DMS114 treated with DMSO at 0.1 percent for 48 hours (cell line): ENCODE results near the gene CCP110.

ENCODE experiments used
- DNase-seq: peaks from one replicate; lab custom pipeline; 2025; ENCODE audit not compliant: unreplicated experiment; lab: John Stamatoyannopoulos, UW

Gene CCP110, protein sequence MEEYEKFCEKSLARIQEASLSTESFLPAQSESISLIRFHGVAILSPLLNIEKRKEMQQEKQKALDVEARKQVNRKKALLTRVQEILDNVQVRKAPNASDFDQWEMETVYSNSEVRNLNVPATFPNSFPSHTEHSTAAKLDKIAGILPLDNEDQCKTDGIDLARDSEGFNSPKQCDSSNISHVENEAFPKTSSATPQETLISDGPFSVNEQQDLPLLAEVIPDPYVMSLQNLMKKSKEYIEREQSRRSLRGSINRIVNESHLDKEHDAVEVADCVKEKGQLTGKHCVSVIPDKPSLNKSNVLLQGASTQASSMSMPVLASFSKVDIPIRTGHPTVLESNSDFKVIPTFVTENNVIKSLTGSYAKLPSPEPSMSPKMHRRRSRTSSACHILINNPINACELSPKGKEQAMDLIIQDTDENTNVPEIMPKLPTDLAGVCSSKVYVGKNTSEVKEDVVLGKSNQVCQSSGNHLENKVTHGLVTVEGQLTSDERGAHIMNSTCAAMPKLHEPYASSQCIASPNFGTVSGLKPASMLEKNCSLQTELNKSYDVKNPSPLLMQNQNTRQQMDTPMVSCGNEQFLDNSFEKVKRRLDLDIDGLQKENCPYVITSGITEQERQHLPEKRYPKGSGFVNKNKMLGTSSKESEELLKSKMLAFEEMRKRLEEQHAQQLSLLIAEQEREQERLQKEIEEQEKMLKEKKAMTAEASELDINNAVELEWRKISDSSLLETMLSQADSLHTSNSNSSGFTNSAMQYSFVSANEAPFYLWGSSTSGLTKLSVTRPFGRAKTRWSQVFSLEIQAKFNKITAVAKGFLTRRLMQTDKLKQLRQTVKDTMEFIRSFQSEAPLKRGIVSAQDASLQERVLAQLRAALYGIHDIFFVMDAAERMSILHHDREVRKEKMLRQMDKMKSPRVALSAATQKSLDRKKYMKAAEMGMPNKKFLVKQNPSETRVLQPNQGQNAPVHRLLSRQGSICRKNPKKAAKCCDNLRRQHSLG

DNA sequence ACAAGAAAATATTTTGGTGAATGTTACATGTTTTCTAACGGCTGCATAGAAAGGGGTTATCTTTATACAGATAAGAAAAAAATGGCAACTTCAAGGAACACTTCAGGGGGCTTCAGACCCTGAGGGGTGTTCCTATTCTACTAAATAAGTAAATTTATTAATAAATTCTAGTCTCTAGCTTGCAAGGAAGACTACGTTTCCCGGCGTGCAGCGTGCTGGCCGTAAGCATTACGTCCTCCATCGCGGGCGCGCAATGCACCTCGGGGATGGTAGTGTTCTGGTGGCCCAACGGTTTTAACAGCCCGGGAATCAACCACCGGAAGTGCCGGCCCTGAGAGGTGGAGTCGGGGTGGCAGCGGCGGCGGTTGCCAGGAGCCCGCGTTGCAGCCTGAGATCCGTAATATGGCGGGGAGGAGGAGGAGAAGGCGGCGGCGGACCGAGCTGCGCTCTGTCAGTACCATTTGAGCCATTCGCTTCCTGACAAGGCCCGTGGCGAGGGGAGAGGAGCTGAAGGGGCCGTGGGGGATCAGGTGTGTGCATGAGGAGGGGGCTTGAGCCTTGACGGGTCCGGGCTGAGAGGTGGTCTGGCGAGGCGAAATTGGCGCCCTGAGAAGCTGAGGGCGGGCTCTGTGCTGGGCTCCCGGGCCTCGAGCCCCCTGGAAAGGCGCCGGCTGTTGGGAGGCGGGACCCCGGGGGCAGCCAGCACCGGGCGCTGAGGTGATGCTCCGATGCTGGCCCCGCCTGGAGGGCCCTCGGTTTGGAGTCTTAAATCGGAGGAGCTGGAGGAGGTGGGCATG is at the start of gene CCP110:
CCP110 (plus strand) TSS at position 384 of the 797 bp plus-strand sequence. CDS start 3,940 bp downstream, outside the sequence.
- peak; percentile 91 for DNase-seq

DNA sequence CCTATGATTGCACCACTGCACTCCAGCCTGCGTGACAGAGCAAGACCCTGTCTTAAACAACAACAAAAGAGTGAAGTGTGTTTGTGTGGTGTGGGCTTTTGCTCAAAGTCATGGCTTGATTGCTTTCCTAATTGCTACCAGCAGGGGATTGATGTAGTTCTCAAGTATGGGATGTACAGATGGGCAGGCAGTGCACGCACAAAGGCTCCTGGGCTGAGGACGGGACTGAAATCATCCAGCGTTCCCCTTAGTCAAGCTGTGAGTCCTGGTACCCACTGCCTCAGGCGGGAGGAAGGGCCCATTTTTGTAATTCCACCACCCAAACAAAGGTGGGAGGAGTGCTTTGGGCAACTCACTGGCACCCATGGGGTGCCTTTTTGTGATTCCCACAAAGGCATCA is 49.1 kb upstream of the CCP110 start:
- no peak for DNase-seq

DNA sequence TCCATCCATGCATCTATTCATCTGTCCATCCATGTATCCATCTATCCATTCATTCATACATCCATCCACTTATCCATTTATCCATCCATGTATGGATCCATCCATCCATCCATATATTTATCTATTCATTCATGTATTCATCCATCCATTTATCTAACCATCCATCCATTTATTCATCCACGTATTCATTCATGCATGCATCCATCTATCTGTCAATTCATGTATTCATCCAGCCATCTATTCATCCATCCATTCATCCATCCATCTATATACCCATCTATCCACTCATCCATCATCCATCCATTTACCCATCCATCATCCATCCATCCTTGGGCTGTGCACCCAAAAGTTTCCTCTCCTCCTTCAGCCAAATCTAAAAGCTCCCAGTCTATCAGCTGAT is 45.2 kb upstream of the CCP110 start:
- DNase-seq, result no peak

DNA sequence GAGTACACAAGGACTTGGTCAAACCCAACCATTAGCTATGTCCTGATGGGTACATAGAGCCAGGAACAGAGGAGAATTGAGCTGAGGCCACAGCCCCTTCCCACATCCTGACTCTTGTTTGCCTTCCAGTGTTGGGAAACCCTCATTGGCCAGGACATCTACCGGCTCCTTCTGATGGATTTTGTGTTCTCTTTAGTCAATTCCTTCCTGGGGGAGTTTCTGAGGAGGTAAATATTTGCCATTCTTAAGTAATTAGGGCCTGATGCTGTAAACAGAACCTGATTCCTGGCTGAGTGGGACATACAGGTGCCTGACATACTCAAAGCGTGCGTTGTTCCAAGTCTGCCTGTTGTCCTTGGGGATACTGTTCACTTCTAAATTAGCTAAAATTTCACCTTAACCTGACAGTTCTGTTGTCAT is 44.4 kb upstream of the CCP110 start:
- DNase-seq, result no peak

DNA sequence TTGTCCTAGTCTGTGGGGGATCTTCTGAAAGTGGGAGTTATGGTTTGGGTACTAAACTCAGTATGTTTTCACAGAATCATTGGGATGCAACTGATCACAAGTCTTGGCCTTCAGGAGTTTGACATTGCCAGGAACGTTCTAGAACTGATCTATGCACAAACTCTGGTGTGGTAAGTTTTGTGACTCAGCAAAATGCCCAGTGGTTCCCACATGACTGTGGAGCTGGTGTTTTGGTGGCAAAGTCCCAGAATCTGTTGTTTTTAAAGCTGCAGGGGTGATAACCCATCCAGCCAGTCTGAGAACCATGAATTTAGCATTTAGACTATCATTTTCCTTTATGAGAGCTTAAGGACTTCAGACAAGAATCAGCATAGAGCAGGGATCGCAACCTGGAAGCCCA is 42.4 kb upstream of the CCP110 start:
- DNase-seq, result no peak

DNA sequence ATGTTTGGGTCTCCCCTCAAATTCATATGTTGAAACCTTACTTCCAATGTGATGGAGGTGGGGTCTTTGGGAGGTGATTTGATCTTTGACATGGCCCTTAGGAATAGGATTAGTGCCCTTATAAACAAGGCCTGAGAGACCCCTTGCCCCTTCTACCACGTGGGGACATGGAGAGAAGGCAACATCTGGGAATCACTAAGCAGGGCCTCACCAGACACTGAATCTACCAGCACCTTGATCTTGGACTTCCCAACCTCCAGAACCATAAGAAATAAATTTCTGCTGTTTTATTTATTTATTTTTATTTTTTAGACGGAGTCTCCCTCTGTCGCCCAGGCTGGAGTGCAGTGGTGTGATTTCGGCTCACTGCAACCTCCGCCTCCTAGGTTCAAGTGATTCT is 42.0 kb upstream of the CCP110 start:
- DNase-seq, result no peak

DNA sequence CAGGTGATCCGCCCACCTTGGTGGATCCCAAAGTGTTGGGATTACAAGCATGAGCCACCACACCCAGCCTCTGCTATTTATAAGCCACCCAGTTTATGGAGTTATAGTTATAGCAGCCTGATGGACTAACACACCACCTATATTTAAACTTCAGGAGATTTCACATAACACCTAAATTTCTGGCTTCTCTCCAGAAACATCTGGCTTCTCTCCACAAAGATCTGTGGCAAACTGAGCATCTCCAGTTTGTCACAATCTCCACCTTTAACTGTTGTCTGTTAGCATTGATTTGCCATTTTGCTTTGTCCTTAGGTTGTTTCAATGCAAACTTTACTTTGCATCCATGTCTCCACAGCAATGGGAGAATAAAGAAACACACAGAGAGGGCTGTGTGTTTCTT is 41.5 kb upstream of the CCP110 start:
- no peak for DNase-seq

DNA sequence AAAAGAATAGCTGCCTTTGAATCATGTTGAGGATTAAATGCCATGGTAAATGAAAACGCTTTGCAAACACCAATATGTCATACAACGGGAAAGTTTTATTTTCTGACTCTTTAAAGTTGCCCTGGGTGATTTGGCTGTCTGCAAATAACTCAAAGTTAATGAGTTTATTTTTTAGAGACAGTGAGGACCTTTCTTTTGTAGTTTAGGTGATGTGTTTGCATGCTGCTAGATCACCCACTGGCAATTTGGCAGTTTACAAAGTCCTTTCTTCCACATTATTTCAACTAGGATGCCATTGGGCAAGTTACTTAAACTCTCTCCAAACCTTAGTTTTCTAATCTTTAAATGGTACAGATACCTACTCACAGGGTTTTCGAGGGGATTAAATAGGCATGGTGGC is 39.6 kb upstream of the CCP110 start:
- DNase-seq, result no peak

DNA sequence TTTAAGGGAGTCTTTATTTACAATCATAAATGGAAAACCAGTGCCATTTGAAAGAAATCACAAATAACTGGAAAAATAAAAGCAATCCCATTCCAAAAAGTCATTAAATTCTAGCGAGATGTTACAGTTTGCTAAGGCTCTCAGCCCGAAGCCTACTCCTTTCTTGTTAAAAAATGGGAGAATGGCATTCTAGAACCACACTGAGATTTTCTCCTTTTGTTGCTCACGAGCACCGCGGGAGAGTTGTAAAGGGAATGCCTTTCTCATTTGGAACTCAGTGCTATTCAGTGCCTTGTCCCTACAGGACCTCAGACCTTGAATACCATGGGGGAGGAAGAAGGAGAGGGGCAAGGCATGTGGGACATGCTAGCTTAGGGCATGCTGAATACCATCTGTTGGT is 38.1 kb upstream of the CCP110 start:
- no peak for DNase-seq

DNA sequence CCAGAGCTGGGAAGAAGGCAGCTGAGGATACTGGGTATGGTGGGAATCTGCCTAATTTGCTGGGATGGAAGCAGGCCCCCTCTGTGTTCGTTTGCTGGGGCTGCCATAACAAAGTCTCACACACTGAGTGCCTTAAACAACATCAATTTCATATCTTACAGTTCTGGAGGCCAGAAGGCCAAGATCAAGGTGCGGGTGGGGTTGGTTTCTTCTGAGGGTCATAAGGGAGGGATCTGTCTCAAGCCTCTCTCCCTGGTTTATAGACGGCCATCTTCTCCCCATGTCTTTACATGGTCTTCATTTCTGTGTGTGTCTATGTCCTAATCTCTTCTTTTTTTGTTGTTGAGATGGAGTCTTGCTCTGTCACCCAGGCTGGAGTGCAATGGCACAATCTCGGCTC is 37.7 kb upstream of the CCP110 start:
- DNase-seq, result no peak

DNA sequence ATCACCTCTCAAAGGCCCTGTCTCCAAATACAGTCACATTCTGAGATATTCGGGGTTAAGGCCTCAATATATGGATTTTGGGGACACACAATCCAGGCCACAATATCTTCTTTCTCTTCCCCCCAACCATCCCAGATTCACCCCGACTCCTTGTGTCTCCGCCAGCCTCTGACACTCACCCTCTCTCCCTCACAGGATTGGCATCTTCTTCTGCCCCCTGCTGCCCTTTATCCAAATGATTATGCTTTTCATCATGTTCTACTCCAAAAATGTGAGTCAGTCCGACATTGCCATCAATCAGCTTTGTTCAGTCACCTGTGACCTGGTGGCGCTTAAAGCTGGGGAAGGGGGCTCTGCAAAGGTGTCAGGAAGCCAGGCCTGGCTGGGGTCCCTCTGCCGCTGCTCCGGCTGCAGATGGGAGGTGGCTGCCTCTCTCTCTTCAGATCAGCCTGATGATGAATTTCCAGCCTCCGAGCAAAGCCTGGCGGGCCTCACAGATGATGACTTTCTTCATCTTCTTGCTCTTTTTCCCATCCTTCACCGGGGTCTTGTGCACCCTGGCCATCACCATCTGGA is 36.9 kb upstream of the CCP110 start:
- DNase-seq, result no peak

DNA sequence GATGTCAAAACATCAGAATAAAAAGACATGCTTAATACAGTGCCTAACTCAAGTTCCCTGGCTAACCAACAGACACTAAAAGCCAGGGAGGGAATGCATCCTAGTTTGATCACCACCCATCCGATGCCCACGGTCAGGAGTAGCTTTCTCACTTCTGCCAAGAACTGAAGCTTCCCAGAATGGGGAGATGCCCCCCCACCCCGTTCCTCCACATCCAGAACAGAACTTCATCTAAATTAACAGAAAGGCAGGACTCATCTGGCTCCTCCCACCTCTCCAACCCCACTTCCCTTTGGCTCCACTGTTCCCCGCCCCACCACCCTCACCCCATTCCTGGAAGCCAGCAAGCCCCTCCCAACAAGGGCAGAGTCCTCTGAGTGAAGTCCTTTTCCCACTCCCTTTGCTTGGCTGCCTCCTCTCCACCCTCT is 35.5 kb upstream of the CCP110 start:
- no peak for DNase-seq

DNA sequence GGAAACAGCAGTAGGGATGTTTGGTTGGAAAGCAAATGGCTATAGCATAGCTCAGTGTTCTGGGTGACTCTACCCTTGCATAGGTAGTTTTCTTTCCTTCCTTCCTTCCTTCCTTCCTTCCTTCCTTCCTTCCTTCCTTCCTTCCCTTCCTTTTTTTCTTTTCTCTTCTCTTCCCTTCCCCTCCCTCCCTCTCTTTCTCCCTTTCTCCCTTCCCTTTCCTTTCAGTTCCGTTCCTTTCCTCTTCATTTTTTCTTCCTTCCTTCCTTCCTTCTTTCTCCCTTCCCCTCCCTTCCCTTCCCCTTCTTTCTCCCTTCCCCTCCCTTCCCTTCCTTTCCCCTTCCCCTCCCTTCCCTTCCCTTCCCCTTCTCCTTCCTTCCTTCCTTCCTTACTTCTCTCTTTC is 33.1 kb upstream of the CCP110 start:
- DNase-seq, result no peak

DNA sequence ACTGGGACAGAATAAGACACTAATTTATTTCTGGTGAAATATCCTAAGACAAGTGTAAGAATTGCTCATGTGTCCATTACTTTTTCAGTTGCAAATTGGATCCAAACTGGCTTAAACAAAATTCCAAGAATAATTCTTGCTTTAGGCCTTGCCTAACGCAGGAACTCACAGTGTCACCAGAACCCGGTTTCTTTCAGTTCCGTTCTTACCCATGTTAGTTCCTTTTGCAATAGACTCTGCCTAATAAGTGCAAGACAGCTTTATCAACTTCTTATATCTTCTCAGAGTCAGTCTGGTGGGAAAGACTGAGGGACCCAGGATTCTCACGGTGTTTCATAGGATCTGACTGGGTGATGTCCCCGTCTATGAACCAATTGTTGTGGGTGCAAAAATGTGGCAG is 26.6 kb upstream of the CCP110 start:
- DNase-seq, result no peak

DNA sequence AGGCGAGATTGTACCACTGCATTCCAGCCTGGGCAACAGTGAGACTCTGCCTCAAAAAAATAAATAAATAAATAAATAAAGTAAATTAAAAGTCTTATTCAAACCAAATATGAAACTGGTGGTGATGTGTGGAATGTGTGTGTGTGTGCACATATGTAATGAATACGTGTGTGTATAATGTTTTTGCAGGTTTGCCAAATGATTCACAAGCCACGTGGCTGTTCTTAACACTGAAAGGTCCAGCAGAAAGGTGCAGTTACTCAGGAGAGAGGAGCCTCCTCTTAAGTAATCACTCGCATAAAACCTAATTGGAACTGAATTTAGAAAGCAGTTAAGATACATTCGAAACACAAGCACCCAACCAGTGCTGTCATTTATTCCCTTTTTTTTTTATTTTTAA is 24.7 kb upstream of the CCP110 start:
- DNase-seq, result no peak

DNA sequence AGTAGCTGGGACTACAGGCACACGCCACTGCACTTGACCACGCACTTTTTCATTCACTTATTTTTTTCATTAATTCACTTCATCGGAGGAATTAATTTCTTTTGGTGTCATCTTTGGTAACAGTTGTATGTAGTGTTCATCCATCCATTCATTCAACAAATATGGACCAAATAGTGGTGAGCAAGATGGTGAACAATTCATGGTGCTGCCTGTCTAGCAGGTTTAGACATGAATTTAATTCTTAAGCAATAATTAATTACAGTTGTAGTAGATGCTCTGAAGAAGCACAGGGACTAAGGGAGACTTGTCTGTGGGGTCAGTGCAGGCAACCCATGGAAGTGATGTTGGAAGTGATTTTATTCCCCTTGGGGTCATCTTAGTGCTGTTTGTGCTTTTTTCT is 24.3 kb upstream of the CCP110 start:
- no peak for DNase-seq

DNA sequence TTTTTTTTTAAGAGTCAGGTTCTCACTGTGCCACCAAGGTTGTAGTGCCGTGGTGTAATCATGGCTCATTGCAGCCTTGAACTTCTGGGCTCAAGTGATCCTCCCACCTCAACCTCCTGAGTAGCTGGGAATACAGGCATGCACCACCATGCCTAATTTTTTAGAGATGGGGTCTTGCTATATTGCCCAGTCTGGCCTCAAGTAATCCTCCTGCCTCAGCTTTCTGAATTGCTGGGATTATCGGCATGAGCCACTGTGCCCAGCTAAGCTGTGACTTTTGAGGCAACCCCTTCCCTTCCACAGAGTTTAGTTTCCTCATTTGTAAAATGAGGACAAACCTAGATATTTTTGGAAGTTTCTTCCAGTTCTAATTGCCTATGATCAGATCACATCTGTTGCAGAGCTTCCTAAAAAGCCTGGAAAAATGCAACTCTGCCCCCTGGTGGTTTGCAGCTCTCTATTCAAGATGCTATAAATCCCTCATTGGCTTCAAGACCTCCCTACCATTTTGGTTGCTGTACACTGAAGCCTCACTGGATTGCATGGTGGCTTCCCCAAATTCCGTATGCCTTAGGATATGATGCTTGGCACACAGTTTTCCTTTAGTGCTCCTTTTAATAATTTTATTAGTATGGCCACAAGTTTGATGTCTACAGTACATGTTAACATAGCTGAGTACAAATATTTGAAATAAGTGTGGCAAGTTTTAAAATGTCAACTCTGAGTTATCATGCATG is 21.2 kb upstream of the CCP110 start:
- DNase-seq, result peak; percentile 40

DNA sequence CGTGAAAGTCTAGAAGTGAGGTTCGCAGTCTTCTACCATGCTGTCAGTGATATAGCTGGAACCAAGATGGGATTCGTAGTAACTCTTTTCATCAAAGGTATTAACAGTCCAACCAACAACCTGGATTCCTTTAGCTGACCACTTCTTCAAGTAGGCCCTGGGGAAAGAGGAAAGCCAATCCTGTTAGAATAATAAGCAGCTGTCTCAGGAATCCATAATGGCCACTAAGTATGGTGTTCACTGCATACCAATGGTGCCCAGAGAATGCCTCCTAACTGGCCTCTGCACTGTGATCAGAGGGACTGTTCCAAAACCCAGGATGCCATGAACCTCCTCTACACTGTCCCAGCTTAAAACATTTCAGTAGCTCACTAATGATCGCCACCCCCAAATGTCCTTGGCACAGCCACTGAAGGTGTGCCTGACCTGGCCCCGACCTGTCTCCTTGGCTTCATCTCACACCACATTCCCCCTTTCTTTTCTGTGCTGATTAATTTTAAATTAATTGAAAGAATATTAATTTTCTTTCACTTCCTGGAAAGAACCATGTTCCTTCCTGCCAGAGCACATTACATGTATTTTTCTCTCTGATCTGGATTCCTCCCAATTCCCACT is 20.2 kb upstream of the CCP110 start:
- DNase-seq, result no peak

DNA sequence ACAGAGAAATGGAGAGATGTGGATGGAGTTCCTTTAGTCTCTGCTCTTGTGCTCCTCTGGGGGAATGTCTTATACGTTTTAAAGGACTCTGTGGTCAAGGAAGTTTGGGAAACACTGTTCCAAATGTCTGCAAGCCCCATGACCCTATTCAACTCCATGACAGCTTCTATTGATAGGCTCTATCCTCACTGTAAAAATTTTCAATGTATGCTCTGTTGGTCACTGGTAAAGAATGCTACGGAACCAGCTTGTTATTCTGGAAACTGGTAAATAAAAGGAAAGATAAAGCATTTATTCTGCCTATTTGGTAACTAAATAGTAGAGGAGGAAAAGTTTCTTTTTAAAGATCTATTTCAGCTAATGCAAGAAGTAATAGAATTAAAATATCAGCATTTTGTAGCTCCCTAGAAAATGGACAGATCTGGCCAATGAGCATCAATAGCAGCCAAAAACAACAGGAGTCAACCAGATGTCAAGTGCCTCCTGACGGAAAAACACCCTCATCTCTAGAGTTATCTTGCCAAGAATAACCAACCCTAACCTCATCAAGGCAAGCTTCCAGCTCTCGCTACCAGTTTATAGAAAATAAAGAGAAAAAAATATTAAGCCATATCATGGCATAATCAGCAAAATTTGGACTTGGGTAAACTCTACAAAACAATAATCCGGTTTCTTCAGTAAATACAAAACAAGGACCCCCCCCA is 18.0 kb upstream of the CCP110 start:
- no peak for DNase-seq
